ELF-1 (cell line): ENCODE results near the gene NPAS3.

Source experiments
- DNase-seq: peaks from one replicate; pipeline ENCODE4 v3.0.0-alpha.2; 2016; ENCODE audit warnings: low read depth, low spot score

NPAS3 gene

GRCh38 chr14:33375196-33375595, 436.5 kb downstream of the NPAS3 start:
- DNase-seq = no peak

DNA sequence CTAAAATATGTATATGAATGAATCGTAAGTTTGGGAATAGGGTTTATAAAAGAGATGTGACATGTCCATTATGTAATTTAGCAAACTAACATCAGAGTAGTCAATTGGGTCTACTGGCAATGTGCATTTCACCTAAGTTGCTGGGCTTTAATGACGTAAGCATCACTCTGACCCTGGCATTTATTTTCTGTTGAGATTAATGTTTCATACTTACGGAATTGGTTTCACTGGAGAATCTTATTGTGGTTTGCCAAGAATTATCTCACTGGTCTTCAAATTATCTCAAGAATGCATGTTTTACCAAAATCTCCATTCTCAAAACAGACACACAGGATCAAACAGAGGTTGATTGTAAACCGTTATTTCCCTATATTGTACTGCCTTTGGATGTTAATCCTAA, 437.1 kb downstream of the NPAS3 start:
- DNase-seq = no peak

GRCh38 chr14:33376510-33376909, 437.8 kb downstream of the NPAS3 start:
- DNase-seq = no peak

DNA sequence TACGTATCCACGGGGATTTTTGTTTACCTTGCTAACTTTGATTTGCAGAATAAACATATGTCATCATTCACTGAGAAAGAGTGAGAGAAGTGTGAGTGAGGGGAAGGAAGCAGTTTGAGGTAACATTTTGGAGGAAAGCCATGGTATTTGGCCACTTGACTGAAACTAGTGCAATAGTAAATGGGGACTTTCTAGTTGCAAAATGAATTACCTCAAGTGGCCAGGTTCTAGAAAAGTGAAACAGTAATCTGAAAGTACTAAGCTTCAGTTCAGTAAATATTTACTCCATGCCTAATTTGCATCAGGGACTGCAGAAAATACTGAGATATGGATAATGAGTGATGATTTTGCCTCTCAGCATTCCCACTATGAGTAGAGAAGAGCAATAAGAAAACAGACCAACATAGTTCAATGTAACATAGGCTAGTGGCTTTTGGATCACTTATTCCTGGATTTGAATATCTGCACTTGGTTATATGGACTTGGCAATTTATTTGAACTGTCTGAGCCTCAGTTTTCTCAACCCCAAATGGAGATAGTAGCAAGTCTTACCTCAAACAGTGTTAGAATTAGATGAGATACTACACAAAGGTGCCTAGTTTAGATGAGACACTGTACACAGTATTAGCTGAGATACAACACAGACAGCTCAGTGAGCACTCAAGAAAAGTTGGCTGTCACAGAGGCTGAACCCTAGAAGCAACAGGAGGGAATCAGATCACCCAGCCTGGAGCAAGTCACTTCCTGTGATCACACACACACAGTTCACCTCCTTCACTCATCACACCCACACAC, 439.1 kb downstream of the NPAS3 start:
- DNase-seq = no peak

DNA sequence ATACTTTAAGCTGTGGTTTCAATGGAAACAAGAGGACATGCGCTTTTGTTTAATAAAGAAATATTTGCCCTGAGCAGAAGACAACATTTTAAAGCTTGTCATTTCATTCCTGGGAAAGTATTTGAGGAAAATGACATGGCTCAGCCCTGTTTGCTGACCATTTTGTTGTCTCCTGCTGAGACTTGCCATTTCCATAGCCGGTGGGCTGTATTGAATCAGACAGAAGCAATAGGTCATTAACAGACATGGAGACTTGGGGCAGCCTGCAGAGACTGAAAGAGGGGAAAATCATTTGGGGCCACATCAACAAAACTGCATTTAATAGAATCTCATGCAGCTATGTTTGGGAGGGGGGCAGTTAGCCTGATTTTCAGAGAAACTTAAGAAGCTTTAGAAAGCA, 443.0 kb downstream of the NPAS3 start:
- DNase-seq = no peak

GRCh38 chr14:33386140-33386539, 447.5 kb downstream of the NPAS3 start:
- no peak for DNase-seq

GRCh38 chr14:33386781-33387180, 448.1 kb downstream of the NPAS3 start:
- DNase-seq = no peak

- no peak for DNase-seq
Observed at GRCh38 chr14:33390335-33390734, 451.7 kb downstream of the NPAS3 start.

DNA sequence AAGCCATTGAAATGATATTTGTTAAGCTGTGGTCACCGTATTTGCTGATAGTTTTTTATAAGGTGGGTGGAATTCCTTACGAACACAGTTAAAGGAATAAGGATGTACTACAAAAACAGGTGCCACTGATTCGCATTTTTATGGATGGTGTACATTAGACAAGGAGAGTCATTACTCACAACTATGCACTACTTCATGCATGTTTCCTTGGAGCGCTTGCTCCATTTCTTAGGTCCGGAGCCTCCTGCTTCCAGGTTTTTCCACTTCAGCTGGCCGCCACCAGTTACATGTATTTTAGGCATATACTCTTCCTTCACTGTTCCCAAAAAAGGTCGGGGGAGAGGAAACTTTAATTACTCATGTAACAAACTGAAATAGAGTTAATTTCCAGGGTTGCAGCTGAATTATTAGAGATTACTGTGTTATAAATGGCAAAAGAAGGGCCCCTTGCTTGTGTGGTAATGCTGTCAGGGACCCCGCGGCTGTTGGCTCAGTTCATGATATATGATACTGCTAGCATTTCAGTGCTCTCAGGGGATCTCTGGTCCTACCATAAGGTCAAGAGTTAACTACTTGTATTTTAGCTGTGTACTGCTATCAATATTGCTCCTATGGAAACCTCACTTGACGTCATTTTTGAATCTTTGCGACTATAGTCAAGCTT, 454.7 kb downstream of the NPAS3 start:
- no peak for DNase-seq

DNA sequence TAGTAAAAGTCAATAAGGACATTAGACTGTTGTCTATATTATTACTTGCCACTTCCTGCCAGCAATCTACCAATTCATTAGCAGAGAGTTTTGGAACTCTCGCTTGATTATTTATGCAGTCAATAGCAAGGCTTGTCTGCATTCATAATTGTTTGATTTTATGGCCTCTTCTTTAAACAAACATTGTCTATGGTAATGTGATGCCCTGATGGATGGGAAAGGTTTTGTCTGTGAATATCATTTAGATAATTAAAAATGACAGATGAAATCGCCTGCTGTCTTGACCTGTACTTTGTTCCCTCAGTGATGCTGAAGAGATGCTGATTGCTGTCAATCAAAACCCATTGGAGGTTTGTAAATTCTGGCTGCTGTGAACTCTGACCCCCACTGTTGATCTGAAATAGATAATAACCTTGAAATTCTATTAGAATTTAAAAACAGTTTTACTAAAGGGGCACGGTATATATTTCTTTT, 455.3 kb downstream of the NPAS3 start:
- DNase-seq = no peak

DNA sequence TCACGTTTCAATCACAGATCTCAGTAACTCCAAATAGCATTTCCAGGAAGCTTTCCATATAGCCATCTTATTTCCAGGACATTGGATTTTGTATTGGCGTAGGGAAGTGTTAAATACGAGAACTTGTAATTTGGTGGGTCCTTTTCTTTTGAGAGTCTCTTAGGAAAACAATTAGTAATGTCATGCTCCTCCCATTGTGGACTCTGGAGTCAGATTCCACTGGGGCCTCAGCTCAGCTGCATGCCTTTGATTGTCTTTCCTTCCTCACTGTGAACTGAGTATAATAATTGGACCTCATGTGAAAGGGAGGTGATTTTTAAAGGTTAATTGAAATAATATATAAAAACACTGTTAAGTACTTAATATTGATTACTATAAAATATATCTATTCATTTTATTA, 462.6 kb downstream of the NPAS3 start:
- DNase-seq = no peak

GRCh38 chr14:33402604-33403003, 463.9 kb downstream of the NPAS3 start:
- no peak for DNase-seq

- DNase-seq = no peak
Observed at GRCh38 chr14:33404054-33404453, 465.4 kb downstream of the NPAS3 start.

DNA sequence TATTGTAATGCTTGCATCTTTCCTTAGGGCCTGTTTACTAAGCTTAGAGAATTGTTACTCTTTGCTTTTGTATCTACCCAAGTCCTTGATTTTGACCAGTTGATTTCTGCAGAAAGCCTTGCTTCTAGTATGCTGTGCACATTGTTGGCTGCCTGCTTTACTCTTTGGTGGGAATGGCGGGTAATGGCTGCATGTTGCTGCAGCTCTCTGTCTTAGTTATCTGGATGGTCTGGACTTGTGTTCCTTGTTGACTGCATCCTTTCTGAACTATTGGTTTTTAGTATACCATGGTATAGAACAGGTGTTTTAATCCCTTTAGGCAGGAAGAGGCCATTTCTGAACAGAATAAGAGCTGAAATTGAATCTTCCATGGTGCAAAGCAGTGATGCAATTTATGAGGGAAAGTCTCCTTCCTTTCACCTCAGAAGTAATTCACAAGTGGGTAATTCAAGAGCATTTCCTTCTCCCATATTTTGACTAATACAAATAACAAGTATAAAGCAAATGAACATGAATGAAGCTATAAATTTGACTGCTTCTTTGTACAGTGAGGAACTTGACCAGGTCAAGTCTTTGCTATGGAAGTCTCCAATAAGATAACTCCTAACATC, 466.4 kb downstream of the NPAS3 start:
- DNase-seq = no peak

- no peak for DNase-seq
Observed at GRCh38 chr14:33406766-33407165, 468.1 kb downstream of the NPAS3 start.

- no peak for DNase-seq
Observed at GRCh38 chr14:33408291-33408690, 469.6 kb downstream of the NPAS3 start.

DNA sequence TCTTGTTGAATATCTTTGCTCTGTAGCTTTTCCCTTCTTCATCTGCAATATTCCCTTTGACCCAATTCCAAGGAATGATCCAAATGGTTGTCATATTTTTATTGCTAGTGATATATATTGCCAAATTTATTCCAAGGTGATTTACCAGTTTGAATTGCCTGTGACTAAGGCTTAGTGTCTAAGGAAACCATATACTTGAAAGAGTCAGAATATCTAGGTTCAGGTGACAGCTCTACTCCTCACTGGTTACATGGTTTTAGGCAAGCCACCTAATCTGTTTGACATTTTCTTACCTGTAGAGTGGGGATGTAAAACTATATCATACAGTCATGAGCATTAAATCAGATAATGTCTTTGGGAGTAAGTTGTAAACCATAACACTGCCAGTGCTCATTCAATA, 473.8 kb downstream of the NPAS3 start:
- no peak for DNase-seq

GRCh38 chr14:33413381-33413780, 474.7 kb downstream of the NPAS3 start:
- DNase-seq = no peak

- DNase-seq = no peak
Observed at GRCh38 chr14:33414041-33414440, 475.4 kb downstream of the NPAS3 start.

DNA sequence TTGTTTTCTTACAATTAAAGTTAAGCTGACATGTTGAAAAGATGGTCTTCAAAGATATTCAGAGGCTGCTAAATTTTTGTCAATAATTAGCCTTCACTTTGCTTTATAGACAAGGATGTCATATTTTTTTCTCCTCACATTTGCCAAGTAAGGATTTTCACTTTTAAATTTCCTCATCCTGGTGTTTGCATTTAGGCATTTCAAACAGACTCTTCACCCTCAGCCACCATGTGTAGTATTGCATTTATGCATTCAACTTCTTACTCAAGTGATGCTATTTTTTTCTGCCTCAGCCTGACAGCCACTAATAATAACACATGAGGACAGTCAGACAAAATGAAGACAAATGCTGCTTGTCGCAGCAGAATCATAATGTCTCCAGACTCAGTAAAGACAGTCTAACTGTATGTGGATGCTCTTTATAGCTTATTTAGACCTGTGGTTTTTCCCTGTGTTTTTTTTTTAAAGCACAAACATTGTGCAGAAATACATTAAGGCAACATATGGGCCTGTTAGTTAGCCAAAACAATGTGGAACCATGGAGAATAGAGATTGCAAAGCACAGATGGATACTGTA, 481.5 kb downstream of the NPAS3 start:
- DNase-seq = no peak

- DNase-seq = no peak
Observed at GRCh38 chr14:33430414-33431035, 491.8 kb downstream of the NPAS3 start.
